ENCODE measurements around the gene NR6A1.

The NR6A1 gene

GRCh38 chr9:124593651-124594058 lies 177.5 kb downstream of the NR6A1 start:
- Histone ChIP-seq H3K4me3 (ENCODE audit: low read length) (no peak overlapping the region), H3K9me3 (replicated peaks; ENCODE audit: low read length) (no peaks in the 10 kb centered on the region), H3K36me3 (ENCODE audit: insufficient read depth, low read length) (no peaks in the 10 kb centered on the region), H3K4me2 (ENCODE audit: low read length) (peak overlapping the region; percentile 28), H3K4me1 (ENCODE audit: control insufficient read depth, insufficient read depth, low read length) (peaks cover 5% of the 10 kb centered on the region), H3K27me3 (ENCODE audit: control insufficient read depth, insufficient read depth, low read length) (peaks cover 29% of the 10 kb centered on the region), H3K9ac (ENCODE audit: low read depth, low read length) (no peak overlapping the region)

GRCh38 chr9:124593200-124593599 lies 177.9 kb downstream of the NR6A1 start:
- Histone ChIP-seq H3K9me3 (replicated peaks; ENCODE audit: low read length) (no peaks in the 10 kb centered on the region), H3K4me3 (ENCODE audit: low read length) (no peak overlapping the region), H3K27me3 (ENCODE audit: control insufficient read depth, insufficient read depth, low read length) (peaks cover 29% of the 10 kb centered on the region), H3K9ac (ENCODE audit: low read depth, low read length) (no peak overlapping the region), H3K4me1 (ENCODE audit: control insufficient read depth, insufficient read depth, low read length) (peaks cover 5% of the 10 kb centered on the region), H3K4me2 (ENCODE audit: low read length) (peak overlapping the region; percentile 28), H3K36me3 (ENCODE audit: insufficient read depth, low read length) (no peaks in the 10 kb centered on the region)

GRCh38 chr9:124590889-124591641 lies 180.0 kb downstream of the NR6A1 start:
- H3K4me2 ChIP-seq (ENCODE audit: low read length) = no peak overlapping the region
- H3K9ac ChIP-seq (ENCODE audit: low read depth, low read length) = no peak overlapping the region
- no peak overlapping the region for H3K4me3 ChIP-seq (ENCODE audit: low read length)
- H3K4me1 ChIP-seq (ENCODE audit: control insufficient read depth, insufficient read depth, low read length) = peaks cover 5% of the 10 kb centered on the region
- peaks cover 13% of the 10 kb centered on the region for H3K27me3 ChIP-seq (ENCODE audit: control insufficient read depth, insufficient read depth, low read length)
- no peaks in the 10 kb centered on the region for H3K9me3 ChIP-seq (replicated peaks; ENCODE audit: low read length)
- no peaks in the 10 kb centered on the region for H3K36me3 ChIP-seq (ENCODE audit: insufficient read depth, low read length)

- no peak overlapping the region for H3K9ac ChIP-seq (ENCODE audit: low read depth, low read length)
- no peak overlapping the region for H3K4me3 ChIP-seq (ENCODE audit: low read length)
- no peaks in the 10 kb centered on the region for H3K9me3 ChIP-seq (replicated peaks; ENCODE audit: low read length)
- H3K27me3 ChIP-seq (ENCODE audit: control insufficient read depth, insufficient read depth, low read length) = no peaks in the 10 kb centered on the region
- no peak overlapping the region for H3K4me2 ChIP-seq (ENCODE audit: low read length)
- no peaks in the 10 kb centered on the region for H3K4me1 ChIP-seq (ENCODE audit: control insufficient read depth, insufficient read depth, low read length)
- no peaks in the 10 kb centered on the region for H3K36me3 ChIP-seq (ENCODE audit: insufficient read depth, low read length)
Measured at GRCh38 chr9:124584631-124585030, 186.5 kb downstream of the NR6A1 start.

- Histone ChIP-seq H3K9me3 (replicated peaks; ENCODE audit: low read length) (no peaks in the 10 kb centered on the region), H3K36me3 (ENCODE audit: insufficient read depth, low read length) (no peaks in the 10 kb centered on the region), H3K4me3 (ENCODE audit: low read length) (no peak overlapping the region), H3K4me2 (ENCODE audit: low read length) (no peak overlapping the region), H3K4me1 (ENCODE audit: control insufficient read depth, insufficient read depth, low read length) (no peaks in the 10 kb centered on the region), H3K9ac (ENCODE audit: low read depth, low read length) (no peak overlapping the region), H3K27me3 (ENCODE audit: control insufficient read depth, insufficient read depth, low read length) (no peaks in the 10 kb centered on the region)
Measured at GRCh38 chr9:124583134-124583533, 188.0 kb downstream of the NR6A1 start.

GRCh38 chr9:124580186-124580585 lies 190.9 kb downstream of the NR6A1 start:
- Histone ChIP-seq H3K4me1 (ENCODE audit: control insufficient read depth, insufficient read depth, low read length) (peaks cover 5% of the 10 kb centered on the region), H3K36me3 (ENCODE audit: insufficient read depth, low read length) (no peaks in the 10 kb centered on the region), H3K4me3 (ENCODE audit: low read length) (no peak overlapping the region), H3K4me2 (ENCODE audit: low read length) (no peak overlapping the region), H3K27me3 (ENCODE audit: control insufficient read depth, insufficient read depth, low read length) (no peaks in the 10 kb centered on the region), H3K9ac (ENCODE audit: low read depth, low read length) (no peak overlapping the region), H3K9me3 (replicated peaks; ENCODE audit: low read length) (no peaks in the 10 kb centered on the region)

GRCh38 chr9:124576751-124577150 lies 194.4 kb downstream of the NR6A1 start:
- no peaks in the 10 kb centered on the region for H3K9me3 ChIP-seq (replicated peaks; ENCODE audit: low read length)
- H3K4me3 ChIP-seq (ENCODE audit: low read length) = no peak overlapping the region
- no peaks in the 10 kb centered on the region for H3K36me3 ChIP-seq (ENCODE audit: insufficient read depth, low read length)
- peaks cover 19% of the 10 kb centered on the region for H3K4me1 ChIP-seq (ENCODE audit: control insufficient read depth, insufficient read depth, low read length)
- no peak overlapping the region for H3K9ac ChIP-seq (ENCODE audit: low read depth, low read length)
- H3K27me3 ChIP-seq (ENCODE audit: control insufficient read depth, insufficient read depth, low read length) = no peaks in the 10 kb centered on the region
- H3K4me2 ChIP-seq (ENCODE audit: low read length) = no peak overlapping the region

GRCh38 chr9:124574534-124575375 lies 196.4 kb downstream of the NR6A1 start:
- no peak overlapping the region for H3K9ac ChIP-seq (ENCODE audit: low read depth, low read length)
- no peaks in the 10 kb centered on the region for H3K9me3 ChIP-seq (replicated peaks; ENCODE audit: low read length)
- peaks cover 19% of the 10 kb centered on the region for H3K4me1 ChIP-seq (ENCODE audit: control insufficient read depth, insufficient read depth, low read length)
- no peaks in the 10 kb centered on the region for H3K27me3 ChIP-seq (ENCODE audit: control insufficient read depth, insufficient read depth, low read length)
- H3K4me3 ChIP-seq (ENCODE audit: low read length) = no peak overlapping the region
- peak overlapping the region; percentile 17 for H3K4me2 ChIP-seq (ENCODE audit: low read length)
- H3K36me3 ChIP-seq (ENCODE audit: insufficient read depth, low read length) = no peaks in the 10 kb centered on the region

- H3K9me3 ChIP-seq (replicated peaks; ENCODE audit: low read length) = no peaks in the 10 kb centered on the region
- H3K4me3 ChIP-seq (ENCODE audit: low read length) = no peak overlapping the region
- no peaks in the 10 kb centered on the region for H3K36me3 ChIP-seq (ENCODE audit: insufficient read depth, low read length)
- H3K27me3 ChIP-seq (ENCODE audit: control insufficient read depth, insufficient read depth, low read length) = no peaks in the 10 kb centered on the region
- H3K4me1 ChIP-seq (ENCODE audit: control insufficient read depth, insufficient read depth, low read length) = peaks cover 19% of the 10 kb centered on the region
- H3K9ac ChIP-seq (ENCODE audit: low read depth, low read length) = no peak overlapping the region
- no peak overlapping the region for H3K4me2 ChIP-seq (ENCODE audit: low read length)
Measured at GRCh38 chr9:124570942-124571666, 200.0 kb downstream of the NR6A1 start.

GRCh38 chr9:124569942-124570341 lies 201.2 kb downstream of the NR6A1 start:
- peaks cover 12% of the 10 kb centered on the region for H3K4me1 ChIP-seq (ENCODE audit: control insufficient read depth, insufficient read depth, low read length)
- no peaks in the 10 kb centered on the region for H3K27me3 ChIP-seq (ENCODE audit: control insufficient read depth, insufficient read depth, low read length)
- no peak overlapping the region for H3K9ac ChIP-seq (ENCODE audit: low read depth, low read length)
- no peaks in the 10 kb centered on the region for H3K9me3 ChIP-seq (replicated peaks; ENCODE audit: low read length)
- no peak overlapping the region for H3K4me2 ChIP-seq (ENCODE audit: low read length)
- H3K4me3 ChIP-seq (ENCODE audit: low read length) = no peak overlapping the region
- no peaks in the 10 kb centered on the region for H3K36me3 ChIP-seq (ENCODE audit: insufficient read depth, low read length)

GRCh38 chr9:124567362-124567761 lies 203.7 kb downstream of the NR6A1 start:
- Histone ChIP-seq H3K4me1 (ENCODE audit: control insufficient read depth, insufficient read depth, low read length) (no peaks in the 10 kb centered on the region), H3K9ac (ENCODE audit: low read depth, low read length) (no peak overlapping the region), H3K9me3 (replicated peaks; ENCODE audit: low read length) (no peaks in the 10 kb centered on the region), H3K4me3 (ENCODE audit: low read length) (no peak overlapping the region), H3K36me3 (ENCODE audit: insufficient read depth, low read length) (no peaks in the 10 kb centered on the region), H3K27me3 (ENCODE audit: control insufficient read depth, insufficient read depth, low read length) (no peaks in the 10 kb centered on the region), H3K4me2 (ENCODE audit: low read length) (no peak overlapping the region)
